ENCODE measurements around the gene TCF4. TPM values are rescaled to one million over a fixed set of nuclear protein-coding genes. Genes with fewer than 3 reads are reported as not detected.

TCF4 gene
- total RNA-seq, 1 donor from 2014 or later: 15.7 TPM

- Histone ChIP-seq H3K36me3 (ENCODE audit: control insufficient read depth, insufficient read depth, low read length) (no peaks in the 10 kb centered on the region), H3K27me3 (ENCODE audit: control insufficient read depth, insufficient read depth, low read length) (no peaks in the 10 kb centered on the region), H3K4me3 (ENCODE audit: low read depth, low read length) (no peak overlapping the region)
- TF ChIP-seq CTCF (IDR thresholded peaks at IDR 0.05; ENCODE audit: insufficient read depth, low read length, poor library complexity, severe bottlenecking): no peak
- DNase-seq (ENCODE audit: low read depth): no peak
Observed at GRCh38 chr18:55406451-55406991, 181.5 kb downstream of the TCF4 start.

GRCh38 chr18:55405893-55406406 is 182.0 kb downstream of the TCF4 start:
- H3K36me3 ChIP-seq (ENCODE audit: control insufficient read depth, insufficient read depth, low read length): no peaks in the 10 kb centered on the region
- peak; percentile 24 for TF ChIP-seq CTCF (IDR thresholded peaks at IDR 0.05; ENCODE audit: insufficient read depth, low read length, poor library complexity, severe bottlenecking)
- peak; percentile 81 for DNase-seq (ENCODE audit: low read depth)
- H3K27me3 ChIP-seq (ENCODE audit: control insufficient read depth, insufficient read depth, low read length): no peaks in the 10 kb centered on the region
- no peak overlapping the region for H3K4me3 ChIP-seq (ENCODE audit: low read depth, low read length)

- no peaks in the 10 kb centered on the region for H3K36me3 ChIP-seq (ENCODE audit: control insufficient read depth, insufficient read depth, low read length)
- no peak for DNase-seq (ENCODE audit: low read depth)
- TF ChIP-seq CTCF (IDR thresholded peaks at IDR 0.05; ENCODE audit: insufficient read depth, low read length, poor library complexity, severe bottlenecking): no peak
- no peaks in the 10 kb centered on the region for H3K27me3 ChIP-seq (ENCODE audit: control insufficient read depth, insufficient read depth, low read length)
- no peak overlapping the region for H3K4me3 ChIP-seq (ENCODE audit: low read depth, low read length)
Observed at GRCh38 chr18:55405475-55405874, 182.5 kb downstream of the TCF4 start.

- H3K27me3 ChIP-seq (ENCODE audit: control insufficient read depth, insufficient read depth, low read length): no peaks in the 10 kb centered on the region
- H3K4me3 ChIP-seq (ENCODE audit: low read depth, low read length): no peak overlapping the region
- H3K36me3 ChIP-seq (ENCODE audit: control insufficient read depth, insufficient read depth, low read length): no peaks in the 10 kb centered on the region
- no peak for DNase-seq (ENCODE audit: low read depth)
- TF ChIP-seq CTCF (IDR thresholded peaks at IDR 0.05; ENCODE audit: insufficient read depth, low read length, poor library complexity, severe bottlenecking): no peak
Observed at GRCh38 chr18:55404832-55405465, 183.0 kb downstream of the TCF4 start.

GRCh38 chr18:55404136-55404830 is 183.7 kb downstream of the TCF4 start:
- Histone ChIP-seq H3K27me3 (ENCODE audit: control insufficient read depth, insufficient read depth, low read length) (no peaks in the 10 kb centered on the region), H3K36me3 (ENCODE audit: control insufficient read depth, insufficient read depth, low read length) (no peaks in the 10 kb centered on the region), H3K4me3 (ENCODE audit: low read depth, low read length) (no peak overlapping the region)
- no peak for DNase-seq (ENCODE audit: low read depth)
- TF ChIP-seq CTCF (IDR thresholded peaks at IDR 0.05; ENCODE audit: insufficient read depth, low read length, poor library complexity, severe bottlenecking): no peak

All from kidney epithelial cell (primary cell).